HG03439 (cell line): ENCODE measurements around the gene SDC1.

ENCODE experiments used
- ATAC-seq: cut with Tn5 transposase; IDR thresholded peaks from one replicate; pipeline ENCODE4 v1.9.1; 2021; ENCODE audit warnings: mild to moderate bottlenecking, moderate library complexity; ENCODE audit not compliant: unreplicated experiment

The SDC1 gene

GRCh38 chr2:20186855-20187187 is 38.1 kb downstream of the SDC1 start:
- no peak for ATAC-seq

DNA sequence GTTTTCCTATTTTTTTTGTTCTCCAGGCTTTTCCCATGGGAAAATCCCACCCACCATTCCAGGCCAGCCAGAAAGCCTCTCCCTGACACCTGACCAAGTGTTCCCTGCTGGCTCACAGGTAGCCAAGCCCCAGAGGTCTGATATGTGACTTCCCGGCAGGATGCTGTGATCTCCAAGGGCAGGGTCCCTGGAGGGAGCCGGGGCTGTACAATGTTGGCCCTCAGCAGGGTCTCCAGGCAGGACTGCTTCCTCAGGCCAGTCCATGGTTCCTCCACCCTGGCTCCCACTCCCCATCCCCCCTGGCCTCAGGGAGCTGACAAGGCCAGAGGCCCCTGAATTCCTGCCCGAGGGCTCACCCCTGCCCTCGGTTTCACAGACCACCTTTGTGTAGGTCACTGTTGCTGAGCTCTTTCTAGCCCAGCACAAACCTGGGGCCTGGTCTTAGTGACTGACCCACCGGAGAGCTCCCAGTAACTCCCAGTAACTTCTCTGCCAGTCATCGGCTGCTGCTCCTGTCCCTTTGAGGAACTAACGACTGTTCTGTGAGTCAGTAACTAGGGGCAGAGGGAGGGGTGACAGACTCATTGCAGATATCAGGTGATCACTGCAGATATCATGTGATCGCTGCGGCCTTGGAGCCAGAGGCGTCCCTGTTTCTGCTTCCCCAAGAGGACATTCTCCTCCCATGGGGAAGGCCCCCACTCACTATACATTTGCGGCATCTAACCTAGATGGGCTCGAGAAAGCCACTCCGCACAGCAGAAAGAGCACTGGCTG is 38.7 kb downstream of the SDC1 start:
- no peak for ATAC-seq

DNA sequence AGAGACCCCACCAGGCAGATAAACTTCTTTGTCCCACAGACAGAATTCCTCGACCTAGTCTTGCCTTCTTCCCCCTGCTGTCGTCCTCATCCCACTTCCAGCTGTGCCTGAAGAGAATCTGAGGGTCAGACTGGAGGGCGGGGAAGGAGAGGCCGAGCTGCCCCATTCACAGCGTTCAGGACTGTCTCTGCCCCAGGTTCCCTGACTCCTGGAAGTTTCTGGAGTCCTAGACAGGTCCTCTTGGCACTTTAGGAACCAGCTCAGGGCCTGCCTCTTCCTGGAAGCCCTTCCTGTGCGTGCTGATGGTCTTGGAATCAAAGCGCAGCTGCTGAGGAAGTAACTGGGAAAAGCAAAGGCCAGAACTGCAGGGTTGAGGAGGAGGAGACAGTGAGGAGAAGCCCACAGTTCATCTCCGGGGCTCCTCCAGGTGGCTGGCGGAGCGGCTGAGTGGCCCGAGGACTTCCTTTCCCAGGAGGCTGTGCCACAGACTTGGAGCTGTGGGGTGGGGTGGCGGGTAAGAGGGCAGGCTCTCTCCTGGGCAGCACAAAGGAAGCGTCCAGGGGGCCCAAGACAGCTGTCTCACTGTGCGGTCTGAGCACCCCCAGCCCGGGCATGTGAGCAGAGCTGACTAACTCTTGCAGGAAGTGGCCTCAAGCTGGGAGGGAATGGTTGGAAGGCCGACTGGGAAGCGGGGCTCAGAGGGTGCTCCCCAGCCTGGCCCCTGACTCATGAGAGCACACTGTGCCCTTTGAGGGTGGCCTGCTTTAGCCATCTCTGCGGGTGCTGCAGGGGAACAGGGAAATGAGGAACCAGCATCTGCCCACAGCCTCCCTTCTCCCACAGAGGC is 39.5 kb downstream of the SDC1 start:
- no peak for ATAC-seq

DNA sequence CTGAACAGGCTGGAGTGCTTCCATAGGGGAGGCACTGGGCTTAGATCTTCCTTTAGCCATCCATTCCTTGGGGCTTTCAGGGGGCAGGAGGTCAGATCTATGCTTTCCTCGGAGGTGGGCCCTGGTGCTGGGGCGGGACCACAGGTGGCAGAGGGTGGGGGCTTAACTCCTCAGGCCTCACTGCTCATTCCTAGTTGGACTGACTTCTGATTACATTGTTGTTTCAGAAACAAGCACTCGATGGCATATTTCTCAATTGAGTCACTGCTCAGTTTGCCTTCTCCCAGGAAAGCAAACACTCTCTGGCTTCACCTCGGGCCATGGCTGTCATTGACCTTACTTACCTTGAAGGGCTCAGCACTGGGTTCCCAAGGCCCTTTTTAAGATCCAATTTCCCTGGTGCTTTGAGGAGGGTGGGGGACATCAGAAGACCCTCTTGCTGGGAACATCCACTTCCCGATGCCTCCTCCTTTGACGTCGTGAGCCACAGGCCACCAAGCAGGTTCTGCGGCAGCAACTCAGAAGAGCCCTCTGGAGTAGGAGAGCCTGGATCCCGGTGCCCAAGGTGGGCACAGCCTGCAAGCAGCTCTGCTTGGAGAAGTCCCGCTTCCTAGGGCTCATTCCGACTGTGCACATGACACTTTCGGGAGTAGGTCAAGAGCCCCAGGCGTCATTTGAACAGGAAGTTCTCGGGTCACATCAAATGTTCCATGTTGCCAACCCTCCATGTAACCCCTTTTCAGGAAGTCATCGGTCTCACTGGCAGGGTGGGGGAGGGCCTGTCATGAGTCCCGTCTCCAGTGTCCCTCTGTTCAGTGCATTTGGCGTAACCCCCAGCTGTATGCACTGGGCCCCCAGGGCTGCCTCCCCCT is 40.6 kb downstream of the SDC1 start:
- ATAC-seq, result no peak

GRCh38 chr2:20183373-20183772 is 41.6 kb downstream of the SDC1 start:
- no peak for ATAC-seq

- ATAC-seq, result no peak
Observed at GRCh38 chr2:20182241-20182931, 42.5 kb downstream of the SDC1 start.

DNA sequence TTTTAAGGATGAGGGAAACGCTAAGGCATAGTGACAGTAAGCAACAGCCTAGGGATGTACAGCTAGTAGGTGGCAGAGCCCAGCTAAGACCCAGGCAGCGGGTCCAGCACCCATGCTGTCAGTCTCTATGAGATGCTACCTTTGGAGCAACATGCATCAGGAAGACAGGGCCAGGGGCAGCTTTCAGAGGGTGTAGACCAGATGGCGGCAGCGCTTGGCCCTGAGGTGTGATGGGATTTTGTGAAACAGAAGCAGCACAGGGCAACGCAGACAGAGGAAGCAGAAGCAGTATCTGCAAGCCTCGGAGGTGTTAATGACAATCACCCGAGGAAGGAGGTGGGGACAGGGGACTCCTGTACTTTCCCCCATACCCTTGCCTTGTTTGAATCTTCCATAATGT is 43.2 kb downstream of the SDC1 start:
- ATAC-seq, result no peak

DNA sequence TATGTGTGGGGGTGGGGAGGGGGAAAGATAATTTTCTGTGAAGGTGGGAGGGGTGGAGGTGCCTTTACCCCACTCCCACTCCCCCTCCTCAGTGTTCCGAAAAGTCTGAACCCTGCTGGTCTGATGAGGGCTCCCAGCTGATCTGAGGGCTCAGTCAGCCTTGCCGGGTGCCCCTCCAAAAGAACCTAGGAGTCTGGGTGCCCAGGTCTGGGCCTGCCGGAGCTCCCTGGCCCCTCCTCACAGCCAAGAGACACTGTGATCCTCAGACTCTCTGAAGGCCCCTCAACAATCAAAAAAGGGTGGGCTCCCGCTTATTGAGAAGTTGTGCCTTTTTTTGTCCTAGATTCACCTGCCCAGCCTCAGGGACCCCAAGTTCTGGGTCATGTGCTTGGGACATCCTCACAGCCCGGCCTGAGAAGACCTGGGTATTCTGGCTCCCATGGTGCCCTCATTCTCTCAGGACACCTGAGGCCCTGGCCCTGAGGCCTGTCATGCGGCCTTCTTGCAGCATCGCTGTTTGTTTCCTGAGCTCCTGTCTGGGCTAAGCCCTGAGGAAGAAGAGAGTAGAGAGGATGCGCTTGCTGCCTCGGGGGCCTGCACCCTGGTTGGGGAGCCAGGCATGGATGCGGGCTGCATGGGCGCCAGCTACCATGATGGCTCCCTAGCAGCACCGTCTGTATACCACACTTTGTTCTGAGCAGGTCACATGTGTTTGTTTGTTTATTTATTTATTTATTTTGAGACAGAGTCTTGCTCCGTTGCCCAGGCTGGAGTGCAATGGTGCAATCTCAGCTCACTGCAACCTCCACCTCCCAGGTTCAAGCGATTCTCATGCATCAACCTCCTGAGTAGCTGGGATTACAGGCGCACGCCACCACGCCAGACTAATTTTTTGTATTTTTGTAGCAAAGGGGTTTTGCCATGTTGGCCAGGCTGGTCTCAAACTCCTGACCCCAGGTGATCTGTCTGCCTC is 44.0 kb downstream of the SDC1 start:
- no peak for ATAC-seq

DNA sequence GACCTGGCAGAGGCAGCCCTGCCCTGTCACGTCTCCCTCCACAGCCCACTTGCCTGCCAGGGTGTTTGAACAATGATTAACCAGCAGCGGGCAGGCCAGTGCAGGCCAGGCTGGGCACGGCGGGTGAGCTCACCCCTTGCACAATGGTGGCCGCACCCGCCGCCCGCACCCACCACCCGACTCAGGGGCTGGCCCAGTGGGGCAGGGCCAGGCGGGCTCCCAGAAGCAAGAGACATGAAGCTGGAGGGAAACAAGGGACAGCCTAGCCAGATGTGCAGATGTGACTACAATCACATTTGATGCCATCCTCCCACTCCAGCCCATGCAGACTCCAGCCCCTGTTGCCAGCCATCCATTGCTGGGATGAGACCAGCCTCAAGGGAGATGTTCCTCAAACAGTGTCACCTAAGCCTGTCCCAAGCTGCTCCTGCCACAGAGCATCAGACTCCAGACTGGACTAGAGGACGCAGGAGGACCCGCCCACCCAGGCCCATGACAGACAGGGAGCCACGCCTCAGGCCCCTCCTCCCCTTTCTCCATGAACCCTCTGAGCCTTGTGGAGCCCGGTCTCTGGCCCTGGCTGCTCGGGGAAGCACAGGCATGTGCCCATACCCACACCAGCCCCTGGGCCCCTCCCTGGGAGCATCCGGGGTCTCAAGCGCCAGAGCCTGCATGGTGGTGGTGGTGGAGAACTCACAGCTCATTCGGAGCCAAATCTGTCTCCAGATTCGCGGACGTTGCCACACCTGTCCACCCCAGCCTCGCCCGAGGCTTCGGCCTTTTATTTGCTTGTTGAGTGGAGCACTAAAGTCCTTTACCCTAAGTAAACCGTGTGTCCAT is 45.0 kb downstream of the SDC1 start:
- no peak for ATAC-seq

DNA sequence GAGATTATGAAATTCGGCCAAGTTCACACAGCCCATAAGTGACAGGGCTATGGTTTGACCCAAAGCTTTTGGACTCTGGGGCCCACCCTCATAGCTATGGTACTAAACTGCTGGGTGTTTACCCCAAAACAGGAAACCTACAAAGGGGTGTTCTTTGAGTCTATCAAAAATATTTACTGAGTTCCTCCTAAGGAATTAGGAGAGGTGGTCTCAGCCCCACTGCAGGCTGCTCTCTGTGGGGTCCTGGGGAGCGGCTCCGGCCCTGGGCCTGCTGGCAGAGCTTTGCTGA is 45.5 kb downstream of the SDC1 start:
- ATAC-seq, result no peak

- no peak for ATAC-seq
Observed at GRCh38 chr2:20178666-20179465, 46.1 kb downstream of the SDC1 start.

GRCh38 chr2:20178249-20178607 is 46.7 kb downstream of the SDC1 start:
- no peak for ATAC-seq

DNA sequence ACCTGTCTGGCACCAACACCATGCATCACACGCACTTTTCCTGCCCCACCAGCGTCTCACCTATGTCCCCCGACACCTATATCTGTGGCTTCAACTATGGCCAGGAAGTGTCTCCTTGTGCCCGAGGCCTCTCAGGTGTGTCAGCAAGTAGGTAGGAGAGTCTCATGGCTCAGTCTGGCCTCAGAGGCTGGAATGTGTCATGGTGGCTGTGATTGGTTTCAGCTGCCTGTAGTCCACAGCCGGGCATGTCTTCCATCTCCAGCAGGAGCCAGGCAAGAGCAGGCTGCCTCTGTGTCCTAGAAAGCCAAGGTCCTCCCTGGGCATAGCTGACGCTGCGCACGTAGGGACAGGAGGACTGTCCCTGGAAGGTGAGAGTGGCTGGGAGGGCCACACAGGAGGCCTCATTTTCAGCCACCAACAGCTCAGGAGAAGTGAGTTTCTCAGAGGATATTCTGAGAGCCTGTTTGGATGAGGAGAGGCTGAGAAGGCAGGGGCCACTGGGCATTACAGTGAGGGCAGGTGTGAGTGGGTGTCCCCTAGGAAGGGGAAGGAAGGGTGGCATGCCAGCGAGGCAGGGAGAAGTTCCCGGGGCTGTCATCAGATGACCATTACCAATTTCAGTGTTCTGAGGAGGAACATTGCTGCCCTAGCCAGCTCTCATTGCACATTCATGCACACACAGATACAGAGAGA is 47.2 kb downstream of the SDC1 start:
- no peak for ATAC-seq

GRCh38 chr2:20176760-20177159 is 48.2 kb downstream of the SDC1 start:
- ATAC-seq, result no peak

- no peak for ATAC-seq
Observed at GRCh38 chr2:20175931-20176330, 49.0 kb downstream of the SDC1 start.

GRCh38 chr2:20175267-20175666 is 49.7 kb downstream of the SDC1 start:
- ATAC-seq, result no peak

- no peak for ATAC-seq
Observed at GRCh38 chr2:20174410-20174809, 50.5 kb downstream of the SDC1 start.
